ENCODE measurements around the gene PNLDC1. TPM values are rescaled to one million over a fixed set of nuclear protein-coding genes. Genes with fewer than 3 reads are reported as not detected.
"Not testable (repeated sequence)": the region's sequence is repeated elsewhere in the genome, so short reads cannot be mapped to it uniquely, and the experiment has no call there.

PNLDC1 gene
- total RNA-seq, 1 donor from 2014 or later, result not detected

GRCh38 chr6:159778131-159778530 lies 21.9 kb upstream of the PNLDC1 start:
- no peak for DNase-seq (ENCODE audit: low spot score)

- DNase-seq (ENCODE audit: low spot score), result no peak
These were observed 21.5 kb upstream of the PNLDC1 start for GRCh38 chr6:159778542-159779103.

- DNase-seq (ENCODE audit: low spot score), result no peak
These were observed 11.8 kb upstream of the PNLDC1 start for GRCh38 chr6:159788276-159788675.

- no peak for DNase-seq (ENCODE audit: low spot score)
These were observed 11.2 kb upstream of the PNLDC1 start for GRCh38 chr6:159788753-159789376.

- DNase-seq (ENCODE audit: low spot score), result peak; percentile 98
These were observed 10.5 kb upstream of the PNLDC1 start, which contains the start of gene TCP1 for GRCh38 chr6:159789377-159790148. TCP1 (minus strand) TSS chr6:159789602; CDS start chr6:159789468, 134 bp downstream.

- DNase-seq (ENCODE audit: low spot score), result peak; percentile 97
These were observed 9.7 kb upstream of the PNLDC1 start, which contains the start of gene MRPL18 for GRCh38 chr6:159790149-159790955. MRPL18 (plus strand) TSS chr6:159790467; CDS start chr6:159790588, 121 bp downstream.

- no peak for DNase-seq (ENCODE audit: low spot score)
These were observed 9.0 kb upstream of the PNLDC1 start for GRCh38 chr6:159790956-159791598.

- DNase-seq (ENCODE audit: low spot score), result not testable (repeated sequence)
These were observed 5.1 kb upstream of the PNLDC1 start for GRCh38 chr6:159794976-159795375.

- no peak for DNase-seq (ENCODE audit: low spot score)
These were observed 2.5 kb upstream of the PNLDC1 start for GRCh38 chr6:159797554-159797953.

GRCh38 chr6:159801935-159802334 lies 1.9 kb downstream of the PNLDC1 start:
- no peak for DNase-seq (ENCODE audit: low spot score)

GRCh38 chr6:159804504-159804903 lies 4.4 kb downstream of the PNLDC1 start:
- DNase-seq (ENCODE audit: low spot score), result no peak

GRCh38 chr6:159805440-159806020 lies 5.5 kb downstream of the PNLDC1 start:
- no peak for DNase-seq (ENCODE audit: low spot score)

GRCh38 chr6:159806021-159806458 lies 6.0 kb downstream of the PNLDC1 start:
- peak; percentile 64 for DNase-seq (ENCODE audit: low spot score)

GRCh38 chr6:159807150-159807858 lies 7.2 kb downstream of the PNLDC1 start:
- no peak for DNase-seq (ENCODE audit: low spot score)

- no peak for DNase-seq (ENCODE audit: low spot score)
These were observed 8.6 kb downstream of the PNLDC1 start for GRCh38 chr6:159808647-159809046.

GRCh38 chr6:159809149-159809548 lies 9.1 kb downstream of the PNLDC1 start:
- no peak for DNase-seq (ENCODE audit: low spot score)

- DNase-seq (ENCODE audit: low spot score), result peak; percentile 60
These were observed 13.7 kb downstream of the PNLDC1 start for GRCh38 chr6:159813781-159814180.

- DNase-seq (ENCODE audit: low spot score), result peak; percentile 71
These were observed 15.3 kb downstream of the PNLDC1 start for GRCh38 chr6:159815410-159815809.

GRCh38 chr6:159816775-159817174 lies 16.7 kb downstream of the PNLDC1 start:
- DNase-seq (ENCODE audit: low spot score), result not testable (repeated sequence)

Measured in mesenteric fat pad (tissue), 1 donor.